Mesenchymal stem cell (in vitro differentiated cells and primary cell): ENCODE data around the gene YIF1B. TPM values are rescaled to one million over a fixed set of nuclear protein-coding genes. Genes with fewer than 3 reads are reported as not detected.
"Not testable (repeated sequence)": the region's sequence is repeated elsewhere in the genome, so short reads cannot be mapped to it uniquely, and the experiment has no call there.

Experiments
- DNase-seq: peaks from one replicate; pipeline ENCODE4 v3.0.0-alpha.2; 2013
- H2AFZ ChIP-seq: one replicate; pipeline ENCODE4 v1.6.1; 2013; ENCODE audit warnings: low read depth, mild to moderate bottlenecking, control low read depth, inconsistent platforms, low read length, moderate library complexity
- H2AK5ac ChIP-seq: 2 replicates; pipeline ENCODE4 v1.6.1; 2013; ENCODE audit warnings: low read length, moderate library complexity, mild to moderate bottlenecking, inconsistent platforms; ENCODE audit not compliant: severe bottlenecking
- H2BK120ac ChIP-seq: one replicate; pipeline ENCODE4 v1.6.1; 2013; ENCODE audit warnings: low read depth, mild to moderate bottlenecking, inconsistent platforms, low read length, moderate library complexity
- H2BK12ac ChIP-seq, 2 experiments: one replicate each; pipeline ENCODE4 v1.6.1; 2013; ENCODE audit warnings: inconsistent platforms in 2 of 2, low read length in 2 of 2, mild to moderate bottlenecking in 2 of 2, moderate library complexity in 2 of 2, control low read depth in 1 of 2
- H2BK15ac ChIP-seq: one replicate; pipeline ENCODE4 v1.6.1; 2013; ENCODE audit warnings: mild to moderate bottlenecking, low read depth, inconsistent platforms; ENCODE audit not compliant: poor library complexity, severe bottlenecking
- H2BK5ac ChIP-seq: 2 replicates; pipeline ENCODE4 v1.6.1; 2013; ENCODE audit warnings: low read depth, mild to moderate bottlenecking, low read length, control low read depth, inconsistent platforms; ENCODE audit not compliant: poor library complexity, severe bottlenecking
- H3K14ac ChIP-seq, 2 experiments: one replicate each; pipeline ENCODE4 v1.6.1; 2013; ENCODE audit warnings: inconsistent platforms in 2 of 2, low read length in 2 of 2, control low read depth in 1 of 2, mild to moderate bottlenecking in 1 of 2, moderate library complexity in 1 of 2
- H3K18ac ChIP-seq, 2 experiments: one replicate each; pipeline ENCODE4 v1.6.1; 2013; ENCODE audit warnings: inconsistent platforms in 2 of 2, low read length in 2 of 2, control low read depth in 1 of 2, low read depth in 1 of 2, mild to moderate bottlenecking in 1 of 2
- H3K23ac ChIP-seq, 2 experiments: one replicate each; pipeline ENCODE4 v1.6.1; 2013; ENCODE audit warnings: inconsistent platforms in 2 of 2, low read length in 2 of 2, mild to moderate bottlenecking in 2 of 2, moderate library complexity in 2 of 2, control low read depth in 1 of 2
- H3K27ac ChIP-seq: 2 replicates; pipeline ENCODE4 v1.5.1; 2013; ENCODE audit warnings: mild to moderate bottlenecking, moderate library complexity, low read length, control low read depth, inconsistent platforms; ENCODE audit not compliant: poor library complexity, severe bottlenecking
- H3K27me3 ChIP-seq, 2 experiments: 2 replicates each; pipeline versions ENCODE4 v1.6.1 to v1.7.0; 2013; ENCODE audit warnings: low read length in 2 of 2, mild to moderate bottlenecking in 2 of 2, moderate library complexity in 2 of 2, control low read depth in 1 of 2, inconsistent platforms in 1 of 2; ENCODE audit not compliant: control insufficient read depth in 1 of 2, insufficient read depth in 1 of 2
- H3K36me3 ChIP-seq, 2 experiments: 2 replicates each; pipeline versions ENCODE4 v1.6.1 to v1.7.0; 2013; ENCODE audit warnings: low read length in 2 of 2, control low read depth in 1 of 2, inconsistent platforms in 1 of 2, low read depth in 1 of 2, mild to moderate bottlenecking in 1 of 2; ENCODE audit not compliant: insufficient read depth in 2 of 2, control insufficient read depth in 1 of 2
- H3K4ac ChIP-seq, 2 experiments: one replicate each; pipeline ENCODE4 v1.6.1; 2013; ENCODE audit warnings: inconsistent platforms in 2 of 2, low read length in 2 of 2, mild to moderate bottlenecking in 2 of 2, moderate library complexity in 2 of 2, control low read depth in 1 of 2, low read depth in 1 of 2
- H3K4me1 ChIP-seq: 2 replicates; pipeline ENCODE4 v1.6.1; 2013; ENCODE audit warnings: low read depth, low read length, control low read depth; ENCODE audit not compliant: control insufficient read depth, insufficient read depth
- H3K4me2 ChIP-seq: 2 replicates; pipeline ENCODE4 v1.6.1; 2013; ENCODE audit warnings: low read length, mild to moderate bottlenecking, inconsistent platforms; ENCODE audit not compliant: poor library complexity, severe bottlenecking
- H3K4me3 ChIP-seq, 2 experiments: 2 replicates each; pipeline versions ENCODE4 v1.5.1 to v1.7.0; 2013; ENCODE audit warnings: low read length in 2 of 2, mild to moderate bottlenecking in 2 of 2, control low read depth in 1 of 2, low read depth in 1 of 2; ENCODE audit not compliant: insufficient read depth in 1 of 2
- H3K79me1 ChIP-seq: replicated peaks from 2 replicates; pipeline ENCODE4 v1.6.1; 2013; ENCODE audit warnings: mild to moderate bottlenecking, control low read depth, low read length, inconsistent platforms; ENCODE audit not compliant: poor library complexity, severe bottlenecking
- H3K9ac ChIP-seq: 2 replicates; pipeline ENCODE4 v1.7.0; 2013; ENCODE audit warnings: mild to moderate bottlenecking, low read length, moderate library complexity
- H3K9me3 ChIP-seq: 2 replicates; pipeline ENCODE4 v1.7.0; 2013; ENCODE audit warnings: mild to moderate bottlenecking, low read length; ENCODE audit not compliant: control insufficient read depth
- H4K8ac ChIP-seq: one replicate; pipeline ENCODE4 v1.6.1; 2013; ENCODE audit warnings: inconsistent platforms, mild to moderate bottlenecking, low read length, moderate library complexity
- H4K91ac ChIP-seq: one replicate; pipeline ENCODE4 v1.6.1; 2013; ENCODE audit warnings: mild to moderate bottlenecking, low read length, inconsistent platforms
- WGBS: methylation state at CpG from one replicate; pipeline ENCODE4 v1.1.7; 2013; ENCODE audit warnings: mixed read lengths; 5-methylcytosine and 5-hydroxymethylcytosine counted together
- small RNA-seq: library from polyadenylated mRNA; stranded (forward); fragments of <200 nt; extraction: miRNeasy Mini kit (QIAGEN cat#:217004); gene quantifications from one replicate; pipeline ENCODE3, GENCODE V24; 2013; ENCODE audit warnings: low read depth

The YIF1B gene

DNA sequence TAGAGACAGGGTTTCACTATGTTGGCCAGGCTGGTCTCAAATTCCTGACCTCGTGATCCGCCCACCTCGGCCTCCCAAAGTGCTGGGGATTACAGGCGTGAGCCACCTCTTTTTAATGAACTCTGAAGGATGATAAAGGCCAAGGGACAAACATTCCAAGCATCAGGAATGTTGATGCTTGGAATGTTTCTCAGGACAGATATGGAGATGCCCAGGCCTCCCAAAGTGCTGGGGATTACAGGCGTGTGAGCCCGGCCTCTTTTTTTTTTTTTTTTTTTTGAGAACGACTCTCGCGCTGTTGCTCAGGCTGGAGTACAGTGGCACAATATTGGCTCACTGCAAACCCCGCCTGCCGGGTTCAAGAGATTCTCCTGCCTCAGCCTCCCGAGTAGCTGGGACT, 53.8 kb downstream of the YIF1B start:
- not testable (repeated sequence) for H4K8ac ChIP-seq, H3K4me2 ChIP-seq, H2BK15ac ChIP-seq, H3K79me1 ChIP-seq, H3K4ac ChIP-seq, H2BK120ac ChIP-seq, H3K9ac ChIP-seq, H2BK12ac ChIP-seq, H3K36me3 ChIP-seq, H3K23ac ChIP-seq, H2AFZ ChIP-seq, H3K14ac ChIP-seq, H2BK5ac ChIP-seq, H3K18ac ChIP-seq, H3K9me3 ChIP-seq, DNase-seq, H3K4me3 ChIP-seq, H4K91ac ChIP-seq, H2AK5ac ChIP-seq, H3K27ac ChIP-seq
- WGBS: 90% methylated on average over 11 of the region's 12 CpGs
- peaks cover 30% of the 10 kb centered on the region for H3K4me1 ChIP-seq
- peaks cover 0 to 30% of the 10 kb centered on the region in 2 experiments for H3K27me3 ChIP-seq

DNA sequence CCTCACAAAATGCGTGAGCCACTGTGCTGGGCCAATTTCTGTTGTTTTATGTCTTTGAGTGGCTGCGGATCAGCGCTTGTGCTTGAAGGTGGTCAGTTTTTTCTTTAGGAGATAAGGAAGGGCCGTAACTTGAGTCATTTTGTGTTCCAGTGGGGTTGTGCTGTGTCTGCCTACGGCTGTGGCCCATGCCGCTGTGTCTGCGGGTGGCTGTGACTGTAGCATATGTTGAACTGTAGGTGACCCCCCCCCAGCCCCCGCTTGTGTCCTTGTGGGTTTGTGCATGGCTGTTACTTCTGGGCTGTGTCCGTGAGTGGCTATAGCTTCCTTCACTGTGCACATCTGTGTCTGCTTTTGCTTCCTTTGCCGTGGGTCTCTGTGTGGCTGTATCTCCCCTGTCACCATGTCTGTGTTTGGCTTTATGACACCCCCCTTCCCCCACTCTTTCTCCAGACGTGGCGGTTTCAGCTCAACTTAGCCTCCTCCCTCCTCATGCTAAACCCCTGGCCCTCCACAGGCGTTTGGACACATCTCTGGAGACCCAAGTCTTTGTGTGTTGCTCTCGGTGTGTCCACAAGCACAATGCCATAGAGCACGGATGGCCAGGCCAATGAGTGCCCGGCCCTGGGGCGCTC, 60.2 kb downstream of the YIF1B start:
- peaks cover 3 to 38% of the 10 kb centered on the region in 2 experiments for H3K27me3 ChIP-seq
- H3K23ac ChIP-seq: no peak overlapping the region
- H3K18ac ChIP-seq: peak overlapping the region in 1 of 2 experiments; percentile 70
- H3K14ac ChIP-seq: no peak overlapping the region
- no peak overlapping the region for H2BK120ac ChIP-seq
- H3K36me3 ChIP-seq: no peaks in the 10 kb centered on the region
- no peaks in the 10 kb centered on the region for H3K9me3 ChIP-seq
- no peak overlapping the region for H2BK5ac ChIP-seq
- H3K4me1 ChIP-seq: peaks cover 41% of the 10 kb centered on the region
- no peak overlapping the region for H3K27ac ChIP-seq
- H3K9ac ChIP-seq: no peak overlapping the region
- no peaks in the 10 kb centered on the region for H3K79me1 ChIP-seq
- no peak overlapping the region for H2AK5ac ChIP-seq
- peak overlapping the region in 1 of 2 experiments; percentile 47 for H3K4me3 ChIP-seq
- WGBS: 38% methylated on average over 17 of the region's 17 CpGs
- peak overlapping the region; percentile 66 for H4K8ac ChIP-seq
- no peak overlapping the region for H2BK15ac ChIP-seq
- peak overlapping the region; percentile 67 for H3K4me2 ChIP-seq
- peak overlapping the region in 1 of 2 experiments; percentile 0 for H2BK12ac ChIP-seq
- no peak overlapping the region for H2AFZ ChIP-seq
- DNase-seq: peak; percentile 47
- H3K4ac ChIP-seq: peak overlapping the region in 1 of 2 experiments; percentile 2
- no peak overlapping the region for H4K91ac ChIP-seq

DNA sequence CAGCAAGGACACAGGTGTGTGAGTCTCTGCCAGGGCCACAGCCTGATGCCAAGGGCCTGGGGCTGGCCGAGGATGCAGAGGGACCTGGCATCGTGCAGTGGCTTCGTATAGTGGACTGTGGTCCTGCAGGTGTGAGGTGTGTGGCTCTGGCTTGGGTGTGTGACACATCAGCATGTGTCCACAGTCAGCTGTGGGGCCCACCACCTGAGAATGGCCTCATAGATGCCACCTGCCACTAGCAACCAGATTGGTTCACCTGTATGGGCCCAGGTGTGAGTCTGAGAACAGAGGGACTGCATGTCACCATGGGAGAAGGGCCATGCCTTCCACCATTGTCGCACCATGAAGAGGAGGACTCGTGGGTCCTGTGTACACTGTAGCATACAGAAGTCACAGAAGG, 62.0 kb downstream of the YIF1B start:
- Histone ChIP-seq H3K9ac (no peak overlapping the region), H2BK120ac (no peak overlapping the region)

More for the DNA sequence above, 62.0 kb downstream of the YIF1B start:
- H3K79me1 ChIP-seq: no peaks in the 10 kb centered on the region
- no peak overlapping the region for H2BK15ac ChIP-seq
- H3K18ac ChIP-seq: peak overlapping the region; percentile 16 to 61
- peaks cover 3 to 38% of the 10 kb centered on the region in 2 experiments for H3K27me3 ChIP-seq
- no peaks in the 10 kb centered on the region for H3K36me3 ChIP-seq
- H4K91ac ChIP-seq: peak overlapping the region; percentile 73
- no peak overlapping the region for H3K23ac ChIP-seq
- WGBS: 95% methylated on average over 5 of the region's 5 CpGs
- no peak overlapping the region for H2AFZ ChIP-seq
- no peak for DNase-seq
- H3K14ac ChIP-seq: peak overlapping the region in 1 of 2 experiments; percentile 44
- H3K9me3 ChIP-seq: no peaks in the 10 kb centered on the region
- H4K8ac ChIP-seq: peak overlapping the region; percentile 67
- peak overlapping the region in 1 of 2 experiments; percentile 41 for H3K4ac ChIP-seq
- no peak overlapping the region for H3K4me2 ChIP-seq
- H3K4me1 ChIP-seq: peaks cover 41% of the 10 kb centered on the region
- no peak overlapping the region for H3K4me3 ChIP-seq
- peak overlapping the region; percentile 8 for H2AK5ac ChIP-seq
- H2BK5ac ChIP-seq: no peak overlapping the region
- no peak overlapping the region for H3K27ac ChIP-seq
- peak overlapping the region; percentile 14 to 89 for H2BK12ac ChIP-seq

Small RNA genes within 50 kb of the gene (small RNA-seq; reads per million reads assigned to genes)
- not detected for gene RF00019
